ENCODE data around the gene PHKA2.
"Not testable (repeated sequence)": the region's sequence is repeated elsewhere in the genome, so short reads cannot be mapped to it uniquely, and the experiment has no call there.

The PHKA2 gene

GRCh38 chrX:18861511-18861910 lies 122.4 kb downstream of the PHKA2 start:
- no peaks in the 10 kb centered on the region for H3K36me3 ChIP-seq
- no peak overlapping the region for H3K4me3 ChIP-seq (ENCODE audit: low read depth, low read length)
- no peaks in the 10 kb centered on the region for H3K4me1 ChIP-seq
- H3K27me3 ChIP-seq, result no peaks in the 10 kb centered on the region
- no peak for DNase-seq
- TF ChIP-seq, protein P1, sequence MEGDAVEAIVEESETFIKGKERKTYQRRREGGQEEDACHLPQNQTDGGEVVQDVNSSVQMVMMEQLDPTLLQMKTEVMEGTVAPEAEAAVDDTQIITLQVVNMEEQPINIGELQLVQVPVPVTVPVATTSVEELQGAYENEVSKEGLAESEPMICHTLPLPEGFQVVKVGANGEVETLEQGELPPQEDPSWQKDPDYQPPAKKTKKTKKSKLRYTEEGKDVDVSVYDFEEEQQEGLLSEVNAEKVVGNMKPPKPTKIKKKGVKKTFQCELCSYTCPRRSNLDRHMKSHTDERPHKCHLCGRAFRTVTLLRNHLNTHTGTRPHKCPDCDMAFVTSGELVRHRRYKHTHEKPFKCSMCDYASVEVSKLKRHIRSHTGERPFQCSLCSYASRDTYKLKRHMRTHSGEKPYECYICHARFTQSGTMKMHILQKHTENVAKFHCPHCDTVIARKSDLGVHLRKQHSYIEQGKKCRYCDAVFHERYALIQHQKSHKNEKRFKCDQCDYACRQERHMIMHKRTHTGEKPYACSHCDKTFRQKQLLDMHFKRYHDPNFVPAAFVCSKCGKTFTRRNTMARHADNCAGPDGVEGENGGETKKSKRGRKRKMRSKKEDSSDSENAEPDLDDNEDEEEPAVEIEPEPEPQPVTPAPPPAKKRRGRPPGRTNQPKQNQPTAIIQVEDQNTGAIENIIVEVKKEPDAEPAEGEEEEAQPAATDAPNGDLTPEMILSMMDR (IDR thresholded peaks at IDR 0.05; ENCODE audit: low read depth, low read length), result no peak
- no peaks in the 10 kb centered on the region for H3K9me3 ChIP-seq

DNA sequence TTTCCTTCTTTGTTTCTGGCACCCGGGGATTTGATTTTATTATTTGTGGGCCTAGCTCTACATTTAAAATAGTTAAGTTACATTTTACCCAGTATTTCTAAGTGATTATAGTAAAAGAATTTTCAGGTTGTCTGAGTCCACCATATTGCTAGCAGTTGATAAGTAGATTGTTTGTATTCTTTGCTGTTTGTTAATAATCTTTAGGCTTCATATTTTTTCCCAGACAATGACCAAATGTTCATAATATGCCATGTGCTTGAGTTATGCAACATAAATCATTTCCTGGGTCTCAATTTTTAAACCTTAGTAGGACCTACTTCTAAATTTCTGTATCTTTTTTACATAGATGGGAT lies 127.3 kb downstream of the PHKA2 start:
- Histone ChIP-seq H3K27me3 (no peaks in the 10 kb centered on the region), H3K36me3 (no peaks in the 10 kb centered on the region), H3K9me3 (no peaks in the 10 kb centered on the region), H3K4me3 (ENCODE audit: low read depth, low read length) (no peak overlapping the region), H3K4me1 (no peaks in the 10 kb centered on the region)
- no peak for DNase-seq
- TF ChIP-seq, protein P1 (IDR thresholded peaks at IDR 0.05; ENCODE audit: low read depth, low read length), result no peak

DNA sequence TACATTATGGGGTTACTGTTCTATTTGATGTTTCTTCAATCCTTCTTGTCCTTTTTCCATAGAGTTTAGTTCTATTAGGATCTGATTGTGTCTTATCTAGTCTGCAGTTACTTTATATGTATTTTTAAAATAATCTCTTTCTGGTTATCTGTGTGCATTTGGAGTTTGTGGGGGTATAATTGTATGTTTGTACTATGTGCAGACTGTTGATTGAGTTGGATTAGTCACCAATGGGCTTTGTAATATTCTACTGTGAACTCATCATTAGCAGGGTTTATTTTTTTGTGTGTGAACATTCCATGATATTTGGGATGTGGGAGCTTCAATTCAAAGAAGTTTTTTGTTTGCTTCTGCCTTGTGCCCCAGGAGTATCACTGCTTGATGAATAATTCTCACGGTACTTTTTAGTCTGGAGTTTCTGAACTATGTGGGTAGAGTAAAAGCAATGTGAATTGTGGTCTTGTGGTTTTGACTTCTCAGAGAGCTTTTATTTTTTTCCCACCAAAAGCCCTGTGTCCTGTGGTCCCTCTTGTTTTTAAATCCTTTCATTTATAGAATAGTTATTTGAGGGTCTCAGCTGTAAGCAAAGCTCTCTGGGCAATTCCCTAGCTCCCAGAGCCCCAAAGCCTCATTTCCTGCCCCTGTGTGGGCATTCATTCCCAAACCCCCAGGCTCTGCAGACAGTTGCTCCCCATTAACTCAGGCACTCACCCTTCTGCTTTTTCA lies 127.8 kb downstream of the PHKA2 start:
- Histone ChIP-seq H3K36me3 (no peaks in the 10 kb centered on the region), H3K27me3 (no peaks in the 10 kb centered on the region), H3K9me3 (no peaks in the 10 kb centered on the region), H3K4me3 (ENCODE audit: low read depth, low read length) (no peak overlapping the region), H3K4me1 (no peaks in the 10 kb centered on the region)
- DNase-seq, result no peak
- TF ChIP-seq, protein P1 (IDR thresholded peaks at IDR 0.05; ENCODE audit: low read depth, low read length), result no peak

- H3K36me3 ChIP-seq; DNase-seq; H3K4me3 ChIP-seq (ENCODE audit: low read depth, low read length); H3K27me3 ChIP-seq; H3K9me3 ChIP-seq; H3K4me1 ChIP-seq: not testable (repeated sequence)
Measured at GRCh38 chrX:18847901-18848300, 136.0 kb downstream of the PHKA2 start.

Data from BE2C (cell line).